Measurements from ENCODE around the gene GPR139.

The GPR139 gene

DNA sequence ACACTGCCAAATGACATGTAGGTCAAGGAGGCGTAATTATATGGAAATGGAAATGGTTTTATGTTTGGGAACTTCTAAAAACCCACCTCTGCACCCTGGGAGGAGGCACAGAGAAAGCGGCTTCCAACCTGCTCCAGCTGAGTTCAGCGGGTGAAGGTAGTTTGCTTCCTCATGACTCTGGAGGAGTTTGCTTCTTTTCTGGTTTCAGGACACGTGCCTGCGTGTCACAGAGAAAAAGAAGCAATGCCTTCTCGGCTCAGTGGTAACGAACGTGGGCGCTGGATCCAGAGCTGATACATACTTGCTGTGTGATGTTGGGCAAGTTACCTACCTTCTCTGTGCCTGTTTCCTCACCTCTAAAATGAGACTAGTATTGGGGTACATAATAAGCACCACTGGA lies 22.1 kb downstream of the GPR139 start:
- DNase-seq = no peak

DNA sequence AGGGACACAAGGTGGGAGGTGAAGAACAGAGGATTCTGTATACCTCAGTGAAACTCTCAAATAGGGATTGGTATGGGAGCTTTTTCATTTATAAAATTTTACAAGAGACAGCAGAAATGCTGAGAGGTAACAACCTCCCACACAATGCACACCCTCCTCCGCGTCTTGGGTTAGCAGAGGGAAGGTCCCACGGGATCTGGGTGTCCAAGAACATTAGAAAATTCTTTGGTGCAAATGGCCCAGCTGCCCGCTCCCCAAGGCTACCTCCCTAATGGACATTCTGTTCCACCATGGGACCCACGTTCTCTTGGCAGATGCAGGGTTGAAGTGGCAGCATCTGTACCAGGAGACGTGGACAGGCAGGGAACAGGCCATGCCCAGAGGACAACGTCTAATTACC lies 22.5 kb downstream of the GPR139 start:
- no peak for DNase-seq

DNA sequence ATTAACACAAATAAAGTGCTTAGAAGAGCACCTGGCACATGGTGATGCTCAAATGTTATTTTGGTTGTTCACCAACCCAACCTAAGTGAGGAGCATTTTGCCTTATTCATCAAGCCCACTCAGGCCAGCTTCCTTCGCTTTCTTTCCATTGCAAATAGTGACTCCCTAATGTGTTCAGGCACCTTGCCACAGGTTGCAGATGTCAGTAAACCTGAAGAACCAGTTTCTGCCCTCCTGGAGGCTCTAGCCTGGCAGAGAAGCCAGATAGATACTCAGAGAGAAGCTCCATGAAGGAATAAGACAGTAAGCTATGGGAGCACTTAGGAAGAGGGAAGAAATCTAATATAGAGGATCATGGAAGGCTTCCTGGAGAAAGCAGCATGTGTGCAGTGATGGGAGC lies 23.9 kb downstream of the GPR139 start:
- DNase-seq = no peak

- no peak for DNase-seq
Measured at GRCh38 chr16:20045886-20046285, 27.8 kb downstream of the GPR139 start.

DNA sequence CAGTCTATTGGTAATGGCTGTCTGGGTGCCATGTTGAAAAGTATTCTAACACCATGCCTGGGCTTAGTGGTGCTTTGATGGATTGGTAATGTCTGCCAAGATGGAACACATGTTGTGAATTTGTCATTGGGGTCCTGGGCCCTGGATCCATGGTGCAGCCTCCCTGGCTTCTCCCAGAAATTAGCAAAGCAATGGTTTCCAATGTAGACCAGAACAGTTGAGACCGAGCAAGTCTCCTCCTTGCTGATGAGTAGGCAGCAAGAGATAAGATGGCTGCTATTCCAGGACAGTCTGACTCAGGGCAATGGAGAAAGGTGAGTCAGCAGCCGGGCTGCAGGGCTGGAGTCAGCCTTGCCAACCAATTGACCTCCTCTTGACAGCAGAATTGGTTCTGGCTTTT lies 30.8 kb downstream of the GPR139 start:
- no peak for DNase-seq

DNA sequence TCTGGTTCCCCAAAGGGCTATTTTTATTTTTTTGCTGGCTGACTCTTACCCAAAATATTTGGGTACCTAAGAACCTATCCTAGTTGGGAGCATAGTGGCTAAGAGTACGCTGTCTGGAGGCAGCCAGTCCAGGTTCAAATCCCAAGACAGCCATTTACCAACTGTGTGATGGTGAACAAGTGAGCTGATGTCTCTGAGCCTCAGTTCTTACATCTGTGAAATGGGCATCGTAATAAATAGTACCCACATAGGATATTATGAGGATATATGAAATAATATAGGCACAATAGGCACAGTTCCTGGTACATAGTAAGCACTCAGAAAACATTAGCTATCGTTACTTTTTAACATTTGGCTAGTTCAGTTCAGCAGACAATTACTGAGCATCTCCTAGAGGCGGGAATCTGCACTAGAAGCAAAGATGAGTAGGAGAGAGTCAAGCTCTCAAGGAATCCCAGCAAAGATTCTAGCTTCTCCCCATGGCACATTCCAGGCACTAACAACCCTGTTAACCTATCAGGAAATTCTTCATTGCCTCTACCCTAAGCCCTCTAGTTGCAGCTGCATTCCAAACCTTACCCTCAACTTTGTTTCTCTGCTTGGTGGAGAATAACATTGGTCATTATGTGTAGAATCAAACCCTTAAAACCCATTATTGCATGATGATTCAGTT lies 31.6 kb downstream of the GPR139 start:
- DNase-seq = no peak

DNA sequence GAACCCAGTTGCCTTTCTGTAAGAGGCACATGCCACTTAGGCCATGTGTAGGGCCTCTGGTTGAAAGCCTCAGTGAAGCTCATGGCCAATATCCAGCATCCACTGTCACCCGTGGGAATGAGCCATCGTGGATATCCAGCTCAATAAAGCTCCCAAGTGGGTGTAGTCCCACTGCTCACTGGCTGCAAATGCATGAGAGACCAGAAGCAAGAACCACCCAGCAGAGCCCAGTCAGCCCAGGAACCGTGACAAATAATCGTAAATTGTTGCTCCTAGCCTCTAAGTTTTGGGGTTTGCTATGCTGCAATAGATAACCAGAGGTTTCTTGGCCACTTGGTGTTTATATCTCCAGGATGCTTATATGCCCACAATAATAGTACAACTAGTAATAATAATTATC lies 33.7 kb downstream of the GPR139 start:
- DNase-seq = no peak

- no peak for DNase-seq
Measured at GRCh38 chr16:20029611-20030010, 44.1 kb downstream of the GPR139 start.

- no peak for DNase-seq
Measured at GRCh38 chr16:20026361-20027072, 47.2 kb downstream of the GPR139 start.

- DNase-seq = no peak
Measured at GRCh38 chr16:20023190-20023589, 50.5 kb downstream of the GPR139 start.

GRCh38 chr16:20020976-20021375 lies 52.7 kb downstream of the GPR139 start:
- no peak for DNase-seq

DNA sequence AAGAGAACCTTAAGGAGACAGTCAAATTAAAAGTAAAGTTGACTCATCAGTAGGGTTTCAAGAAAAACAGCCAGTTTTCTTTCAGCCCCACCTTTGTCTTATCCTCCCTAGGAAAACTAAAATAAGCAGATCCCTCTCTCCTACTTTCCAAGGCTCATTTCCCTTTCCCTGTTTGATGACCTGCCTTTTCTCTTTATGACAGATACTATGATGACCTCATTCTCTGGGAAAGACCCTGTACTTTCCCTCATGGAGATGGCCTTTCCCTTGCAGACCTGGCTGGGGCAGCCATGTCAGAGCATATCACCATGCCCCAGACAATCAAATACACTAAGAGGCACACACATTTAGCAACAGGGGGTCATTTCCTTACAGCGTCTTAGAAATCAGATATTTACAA lies 53.6 kb downstream of the GPR139 start:
- no peak for DNase-seq

DNA sequence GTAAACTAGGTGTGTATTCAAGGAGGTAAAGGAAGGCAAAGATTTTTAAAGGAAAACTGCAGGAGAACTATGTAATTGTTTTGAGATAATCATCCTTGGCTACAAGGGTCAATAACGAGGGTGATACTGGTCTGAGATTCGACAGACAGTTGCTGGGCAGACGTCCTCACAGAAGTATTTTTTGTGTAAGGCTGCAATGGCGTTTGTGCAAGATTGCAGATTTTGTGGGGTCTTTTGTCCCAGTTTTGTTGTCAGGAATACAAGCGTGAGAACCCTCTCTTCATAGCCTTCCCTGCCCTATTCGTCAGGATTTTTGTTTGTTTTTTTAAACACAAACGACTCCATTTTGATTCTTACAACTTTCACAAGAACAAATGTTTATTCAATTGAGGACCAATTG lies 57.5 kb downstream of the GPR139 start:
- DNase-seq = no peak

DNA sequence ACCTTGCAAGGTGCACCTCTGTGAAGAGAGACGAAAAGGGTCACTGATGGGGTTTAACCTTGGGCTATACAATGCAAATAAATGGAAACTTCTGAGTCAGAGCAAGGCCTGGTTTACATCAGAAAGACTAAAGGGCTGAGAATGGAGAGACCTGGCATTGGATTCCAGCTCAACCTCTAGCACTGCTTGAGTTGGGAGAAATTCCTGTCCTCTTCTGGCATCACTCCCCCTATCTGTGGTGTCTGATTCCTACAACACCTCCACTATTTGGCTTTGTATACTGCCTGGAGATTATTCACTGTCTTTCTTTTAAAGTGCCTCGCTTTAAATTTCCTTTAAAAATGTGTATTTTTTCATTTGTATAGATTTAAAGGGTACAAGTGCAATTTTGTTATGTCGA lies 68.8 kb downstream of the GPR139 start:
- DNase-seq = no peak

- no peak for DNase-seq
Measured at GRCh38 chr16:20002936-20003335, 70.8 kb downstream of the GPR139 start.

DNA sequence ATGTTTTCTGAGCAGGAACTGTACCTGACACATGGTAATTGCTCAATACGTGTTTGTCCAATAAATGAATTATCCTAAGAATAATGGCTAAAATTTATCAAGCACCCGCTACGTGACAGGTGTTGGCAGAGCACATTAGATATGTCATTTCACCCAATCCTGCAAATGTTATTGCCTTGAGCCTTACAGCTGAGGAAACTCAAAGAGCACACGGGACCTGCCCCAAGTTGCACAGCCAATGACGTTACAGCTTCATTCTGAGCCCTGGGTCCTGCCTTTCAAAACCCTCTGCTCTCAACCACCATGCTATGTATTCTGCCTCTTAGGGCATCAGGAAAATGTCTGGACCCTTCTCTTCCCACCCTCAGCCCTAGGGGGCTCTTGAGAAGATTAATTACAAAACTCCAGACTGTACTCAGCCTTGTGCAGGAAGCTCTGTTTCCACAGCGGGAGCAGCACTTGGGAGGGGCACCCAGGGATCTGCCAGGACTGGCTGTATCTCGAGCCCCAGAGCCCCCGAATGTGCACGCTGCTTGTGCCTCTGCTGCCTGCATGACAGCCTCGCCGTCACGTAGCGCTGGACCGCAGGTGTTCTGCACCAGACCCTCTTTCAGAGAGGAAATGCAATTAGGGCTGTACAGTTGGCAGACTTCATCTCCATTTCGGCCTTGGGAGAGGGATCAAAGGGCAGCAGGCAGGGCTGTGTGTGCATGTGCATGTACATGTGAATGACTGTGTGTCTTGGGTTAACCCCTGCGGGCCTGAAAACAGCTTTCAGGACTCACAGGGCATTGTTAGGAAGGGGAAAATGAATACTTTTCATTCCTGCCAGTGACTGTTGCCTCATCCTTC lies 71.6 kb downstream of the GPR139 start:
- DNase-seq = no peak

GRCh38 chr16:19997734-19998133 lies 76.0 kb downstream of the GPR139 start:
- DNase-seq = no peak

GRCh38 chr16:19997264-19997663 lies 76.4 kb downstream of the GPR139 start:
- DNase-seq = no peak

DNA sequence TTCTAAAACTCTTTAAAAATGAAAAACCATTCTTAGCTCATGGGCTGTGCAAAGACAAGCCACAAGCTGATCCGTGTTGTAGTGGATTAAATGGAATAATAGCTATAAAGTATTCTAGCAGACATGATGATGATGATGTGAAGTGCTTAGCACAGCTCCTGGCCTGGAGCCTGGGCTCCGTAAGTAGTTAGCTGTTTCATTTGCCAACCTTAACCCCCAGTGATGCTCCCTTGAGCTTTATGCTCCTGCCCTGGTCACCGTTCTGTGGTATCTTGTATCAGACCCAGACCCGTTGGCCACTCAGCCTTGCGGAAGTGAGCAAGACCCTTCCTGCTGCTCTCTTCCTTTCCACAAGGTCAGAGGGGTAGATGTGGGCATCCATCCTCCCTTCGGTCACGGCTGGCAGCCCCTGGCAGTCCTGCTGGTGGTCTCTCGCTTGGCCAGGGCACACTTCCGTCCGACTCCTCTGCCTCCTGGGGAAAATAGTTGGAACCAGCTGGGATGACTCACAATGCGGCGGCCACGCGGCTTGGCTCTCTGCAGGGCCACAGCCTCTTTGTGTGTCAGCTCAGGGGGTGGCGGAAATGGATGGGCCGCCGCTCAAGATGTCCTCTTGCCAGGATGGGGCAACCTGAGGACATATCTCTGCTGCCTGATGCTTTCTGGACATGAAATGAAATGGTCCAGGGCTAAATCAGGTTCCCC lies 79.1 kb downstream of the GPR139 start:
- no peak for DNase-seq

- DNase-seq = no peak
Measured at GRCh38 chr16:19991614-19992013, 82.1 kb downstream of the GPR139 start.

- DNase-seq = no peak
Measured at GRCh38 chr16:19984135-19984534, 89.6 kb downstream of the GPR139 start.
